ENCODE measurements around the gene UBR4. TPM values are rescaled to one million over a fixed set of nuclear protein-coding genes. Genes with fewer than 3 reads are reported as not detected.

Gene UBR4
- total RNA-seq, 1 experiment from 2014 or later, result 131 TPM

- TF ChIP-seq, protein P1, sequence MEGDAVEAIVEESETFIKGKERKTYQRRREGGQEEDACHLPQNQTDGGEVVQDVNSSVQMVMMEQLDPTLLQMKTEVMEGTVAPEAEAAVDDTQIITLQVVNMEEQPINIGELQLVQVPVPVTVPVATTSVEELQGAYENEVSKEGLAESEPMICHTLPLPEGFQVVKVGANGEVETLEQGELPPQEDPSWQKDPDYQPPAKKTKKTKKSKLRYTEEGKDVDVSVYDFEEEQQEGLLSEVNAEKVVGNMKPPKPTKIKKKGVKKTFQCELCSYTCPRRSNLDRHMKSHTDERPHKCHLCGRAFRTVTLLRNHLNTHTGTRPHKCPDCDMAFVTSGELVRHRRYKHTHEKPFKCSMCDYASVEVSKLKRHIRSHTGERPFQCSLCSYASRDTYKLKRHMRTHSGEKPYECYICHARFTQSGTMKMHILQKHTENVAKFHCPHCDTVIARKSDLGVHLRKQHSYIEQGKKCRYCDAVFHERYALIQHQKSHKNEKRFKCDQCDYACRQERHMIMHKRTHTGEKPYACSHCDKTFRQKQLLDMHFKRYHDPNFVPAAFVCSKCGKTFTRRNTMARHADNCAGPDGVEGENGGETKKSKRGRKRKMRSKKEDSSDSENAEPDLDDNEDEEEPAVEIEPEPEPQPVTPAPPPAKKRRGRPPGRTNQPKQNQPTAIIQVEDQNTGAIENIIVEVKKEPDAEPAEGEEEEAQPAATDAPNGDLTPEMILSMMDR (conservative IDR thresholded peaks at IDR 0.05), result no peak
- Histone ChIP-seq H4K8ac (replicated peaks; ENCODE audit: insufficient read length, low read depth, low read length) (no peak overlapping the region), H4K91ac (ENCODE audit: insufficient read length, low read depth, low read length) (no peak overlapping the region), H2AFZ (ENCODE audit: low read length) (no peak overlapping the region), H4K5ac (ENCODE audit: insufficient read length, low read depth, low read length) (no peak overlapping the region), H3K4me1 (ENCODE audit: insufficient read depth, low read length) (no peaks in the 10 kb centered on the region), H3K56ac (ENCODE audit: insufficient read length, low read depth, low read length) (no peak overlapping the region), H3K79me2 (ENCODE audit: insufficient read depth, low read length) (no peaks in the 10 kb centered on the region), H2BK12ac (ENCODE audit: insufficient read length, low read depth, low read length) (no peak overlapping the region), H3K18ac (ENCODE audit: insufficient read length, low read depth, low read length) (no peak overlapping the region), H3K9me3 (ENCODE audit: control insufficient read depth, low read depth, low read length) (no peaks in the 10 kb centered on the region), H3K4ac (ENCODE audit: low read depth, low read length) (no peak overlapping the region), H2BK120ac (ENCODE audit: low read depth, low read length, poor library complexity, severe bottlenecking) (no peak overlapping the region), H3K14ac (ENCODE audit: insufficient read depth, low read length) (no peak overlapping the region; the same call in 1 of the 2 replicates), H4K20me1 (ENCODE audit: control insufficient read depth, insufficient read depth, insufficient read length) (no peaks in the 10 kb centered on the region), H2BK5ac (ENCODE audit: insufficient read length, low read length) (no peak overlapping the region), H2AK5ac (ENCODE audit: insufficient read length, low read length) (no peak overlapping the region), H3K4me2 (ENCODE audit: insufficient read depth, insufficient read length, low read length) (no peak overlapping the region), H3K23ac (ENCODE audit: insufficient read length, low read depth, low read length) (no peak overlapping the region), H3K27me3 (ENCODE audit: insufficient read depth, low read length) (no peaks in the 10 kb centered on the region), H3K23me2 (ENCODE audit: insufficient read length, low read depth, low read length, poor library complexity, severe bottlenecking) (no peaks in the 10 kb centered on the region), H3T11ph (ENCODE audit: low read length) (no peak overlapping the region), H2BK15ac (ENCODE audit: low read depth, low read length) (no peak overlapping the region), H3K79me1 (ENCODE audit: insufficient read depth, low read depth, low read length, poor library complexity, severe bottlenecking) (no peaks in the 10 kb centered on the region), H2BK20ac (ENCODE audit: low read depth, low read length, poor library complexity, severe bottlenecking) (no peak overlapping the region), H3K27ac (ENCODE audit: insufficient read length, low read depth, low read length) (no peak overlapping the region), H3K9ac (ENCODE audit: extremely low read depth, insufficient read length, low read length) (no peak overlapping the region)
- H3K27ac Mint-ChIP-seq, result no peak overlapping the region; a peak in 1 of 7 replicates
- no CpG with 5 or more reads among the region's 14 CpGs for WGBS (ENCODE audit: extremely low coverage, insufficient read length, low lambda C conversion rate)
- no peak for DNase-seq
- peaks cover 2% of the 10 kb centered on the region for H3K27me3 Mint-ChIP-seq (ENCODE audit: low read depth)
- peaks cover 2 to 4% (median 2%) of the 10 kb centered on the region in 3 experiments for H3K36me3 Mint-ChIP-seq (ENCODE audit: insufficient read depth in 1 of 3, low read depth in 3 of 3)
- no peak overlapping the region for H3K4me3 Mint-ChIP-seq
- peaks cover 11 to 18% of the 10 kb centered on the region in 2 experiments for H3K4me1 Mint-ChIP-seq
- peaks cover 8 to 9% of the 10 kb centered on the region in 2 experiments for H3K9me3 Mint-ChIP-seq
These were observed 143.7 kb downstream of the UBR4 start for GRCh38 chr1:19066248-19066873.
